WTC11 (cell line): ENCODE data around the gene ZFAND3. TPM values are rescaled to one million over a fixed set of nuclear protein-coding genes. Genes with fewer than 3 reads are reported as not detected.

Experiments
- ATAC-seq: fragments of 200-7000 bp; cut with Tn5 transposase; 2 replicates; pipeline ENCODE4 v1.10.0; 2021; ENCODE audit warnings: mild to moderate bottlenecking, moderate library complexity
- CTCF ChIA-PET: fragments of 300-600 bp; sonication (Branson Sonifier 250); formaldehyde crosslinking; loops from one replicate; lab custom pipeline; 2021; ENCODE audit warnings: antibody characterized with exemption; lab: Charles Lee
- POLR2A ChIA-PET: fragments of 350-600 bp; sonication (Branson Sonifier 250); formaldehyde crosslinking; loops from one replicate; lab custom pipeline; 2021; ENCODE audit warnings: antibody characterized with exemption; lab: Charles Lee
- DNase-seq: peaks from one replicate; pipeline ENCODE4 v3.0.0; 2021; ENCODE audit warnings: low spot score
- H3K27ac Mint-ChIP-seq: 2 replicates; pipeline ENCODE4 v1.8.0; 2021; ENCODE audit warnings: mixed read lengths
- H3K27me3 Mint-ChIP-seq: 2 replicates; pipeline ENCODE4 v1.8.0; 2021; ENCODE audit warnings: low read depth, mild to moderate bottlenecking, moderate library complexity, mixed read lengths
- H3K36me3 Mint-ChIP-seq: 2 replicates; pipeline ENCODE4 v1.8.0; 2021; ENCODE audit warnings: mixed read lengths
- H3K4me1 Mint-ChIP-seq: 2 replicates; pipeline ENCODE4 v1.8.0; 2022; ENCODE audit warnings: mixed read lengths
- H3K4me3 Mint-ChIP-seq: 2 replicates; pipeline ENCODE4 v1.8.0; 2021; ENCODE audit warnings: mild to moderate bottlenecking, moderate library complexity, mixed read lengths
- H3K9me3 Mint-ChIP-seq: 2 replicates; pipeline ENCODE4 v1.8.0; 2021; ENCODE audit warnings: mixed read lengths
- ATF1 ChIP-seq: sonication (generic); formaldehyde crosslinking; IDR thresholded peaks from 2 replicates; pipeline ENCODE4 v1.8.1; 2023; ENCODE audit warnings: mild to moderate bottlenecking, moderate library complexity, missing genetic modification reagents
- ATF3 ChIP-seq: sonication (generic); formaldehyde crosslinking; conservative IDR thresholded peaks from 2 replicates; pipeline ENCODE4 v1.8.1; 2022; ENCODE audit warnings: mild to moderate bottlenecking, missing genetic modification reagents
- CREB1 ChIP-seq: sonication (generic); formaldehyde crosslinking; IDR thresholded peaks from 2 replicates; pipeline ENCODE4 v1.8.0; 2023; ENCODE audit warnings: mild to moderate bottlenecking, missing genetic modification reagents
- E2F1 ChIP-seq: sonication (generic); formaldehyde crosslinking; IDR thresholded peaks from 2 replicates; pipeline ENCODE4 v1.8.0; 2022; ENCODE audit warnings: mild to moderate bottlenecking, missing genetic modification reagents
- GABPB1 ChIP-seq: sonication (generic); formaldehyde crosslinking; IDR thresholded peaks from 2 replicates; pipeline ENCODE4 v1.8.1; 2023; ENCODE audit warnings: mild to moderate bottlenecking, missing genetic modification reagents
- HMGXB4 ChIP-seq: sonication (generic); formaldehyde crosslinking; IDR thresholded peaks from 2 replicates; pipeline ENCODE4 v1.8.1; 2023; ENCODE audit warnings: mild to moderate bottlenecking, moderate library complexity, missing genetic modification reagents
- IRF1 ChIP-seq: sonication (generic); formaldehyde crosslinking; IDR thresholded peaks from 2 replicates; pipeline ENCODE4 v1.8.0; 2023; ENCODE audit warnings: missing genetic modification reagents
- NFE2L1 ChIP-seq: sonication (generic); formaldehyde crosslinking; IDR thresholded peaks from 2 replicates; pipeline ENCODE4 v1.8.1; 2023; ENCODE audit warnings: missing genetic modification reagents
- NR1H2 ChIP-seq: sonication (generic); formaldehyde crosslinking; IDR thresholded peaks from 2 replicates; pipeline ENCODE4 v1.9.0; 2021; ENCODE audit warnings: mild to moderate bottlenecking, moderate library complexity, missing genetic modification reagents
- PRDM15 ChIP-seq: sonication (generic); formaldehyde crosslinking; IDR thresholded peaks from 2 replicates; pipeline ENCODE4 v1.8.0; 2022; ENCODE audit warnings: missing genetic modification reagents
- RORB ChIP-seq: fragments of 250-450 bp; sonication (Bioruptor Pico); IDR thresholded peaks from 2 replicates; pipeline ENCODE4 v1.9.0; 2021; ENCODE audit warnings: mild to moderate bottlenecking
- SMAD3 ChIP-seq: sonication (generic); formaldehyde crosslinking; IDR thresholded peaks from 2 replicates; pipeline ENCODE4 v1.8.0; 2022; ENCODE audit warnings: missing genetic modification reagents, mild to moderate bottlenecking, borderline replicate concordance
- TCF7 ChIP-seq: sonication (generic); formaldehyde crosslinking; IDR thresholded peaks from 2 replicates; pipeline ENCODE4 v1.8.0; 2022; ENCODE audit warnings: mild to moderate bottlenecking, low read depth, missing genetic modification reagents, moderate library complexity
- TEAD1 ChIP-seq: sonication (generic); formaldehyde crosslinking; IDR thresholded peaks from 2 replicates; pipeline ENCODE4 v1.8.0; 2022; ENCODE audit warnings: mild to moderate bottlenecking, missing genetic modification reagents
- USF2 ChIP-seq: sonication (generic); formaldehyde crosslinking; IDR thresholded peaks from 2 replicates; pipeline ENCODE4 v1.8.1; 2023; ENCODE audit warnings: mild to moderate bottlenecking, missing genetic modification reagents, moderate library complexity
- ZNF263 ChIP-seq: sonication (generic); formaldehyde crosslinking; IDR thresholded peaks from 2 replicates; pipeline ENCODE4 v1.8.1; 2022; ENCODE audit warnings: low read depth, mild to moderate bottlenecking, moderate library complexity, missing genetic modification reagents
- ZNF425 ChIP-seq: fragments of 250-450 bp; sonication (Bioruptor Pico); conservative IDR thresholded peaks from 2 replicates; pipeline ENCODE4 v1.9.0; 2021; ENCODE audit warnings: mild to moderate bottlenecking
- total RNA-seq: library from RNA; stranded (reverse); gene quantifications from 3 replicates; pipeline ENCODE4 v1.2.3, GENCODE V29; 2021

ZFAND3 gene
- total RNA-seq, 1 experiment from 2014 or later: 50.3 TPM

GRCh38 chr6:38156818-38157565, 337.5 kb downstream of the ZFAND3 start (continued):
- TF ChIP-seq HMGXB4 (CRISPR knock-in tag) (no peak), GABPB1 (CRISPR knock-in tag) (no peak), TCF7 (CRISPR knock-in tag) (no peak), CREB1 (CRISPR knock-in tag) (no peak)

GRCh38 chr6:38157905-38158304, 338.4 kb downstream of the ZFAND3 start:
- Mint-ChIP-seq H3K27ac (no peak overlapping the region; the same call in 1 of the 2 replicates), H3K4me1 (peaks cover 4% of the 10 kb centered on the region)
- no peak for TF ChIP-seq ZNF425
- TF ChIP-seq PRDM15: no peak
- TF ChIP-seq ZNF263 (CRISPR knock-in tag): no peak
- no peak for TF ChIP-seq SMAD3 (CRISPR knock-in tag)
- TF ChIP-seq NR1H2: no peak
- TF ChIP-seq ATF3 (CRISPR knock-in tag): no peak
- no peak for TF ChIP-seq RORB (CRISPR knock-in tag)
- TF ChIP-seq, all 79 proteins: peak for 0
- ChIA-PET POLR2A (no interaction called here), CTCF (no interaction called here)
- DNase-seq: no peak
- ATAC-seq: no peak
- H3K27me3 Mint-ChIP-seq: no peaks in the 10 kb centered on the region
- H3K9me3 Mint-ChIP-seq: no peaks in the 10 kb centered on the region
- no peak overlapping the region for H3K4me3 Mint-ChIP-seq
- no peaks in the 10 kb centered on the region for H3K36me3 Mint-ChIP-seq

GRCh38 chr6:38158762-38159350, 339.3 kb downstream of the ZFAND3 start:
- no peaks in the 10 kb centered on the region for H3K9me3 Mint-ChIP-seq
- no peaks in the 10 kb centered on the region for H3K27me3 Mint-ChIP-seq
- H3K4me1 Mint-ChIP-seq: no peaks in the 10 kb centered on the region; the same call in 1 of the 2 replicates
- POLR2A ChIA-PET: no interaction called here
- CTCF ChIA-PET: no interaction called here
- no peak overlapping the region; the same call in none of the 2 replicates for H3K27ac Mint-ChIP-seq
- H3K36me3 Mint-ChIP-seq: no peaks in the 10 kb centered on the region
- no peak overlapping the region for H3K4me3 Mint-ChIP-seq
- TF ChIP-seq TEAD1 (CRISPR knock-in tag) (no peak), NFE2L1 (CRISPR knock-in tag) (no peak), ATF1 (CRISPR knock-in tag) (no peak), IRF1 (no peak), USF2 (CRISPR knock-in tag) (no peak), E2F1 (CRISPR knock-in tag) (no peak)
- DNase-seq (no peak), ATAC-seq (no peak)
